ENCODE measurements around the gene RAPGEF2. TPM values are rescaled to one million over a fixed set of nuclear protein-coding genes. Genes with fewer than 3 reads are reported as not detected.

The RAPGEF2 gene
- total and polyA plus RNA-seq, 2 experiments from 2014 or later, result 10.2 to 63.1 TPM

DNA sequence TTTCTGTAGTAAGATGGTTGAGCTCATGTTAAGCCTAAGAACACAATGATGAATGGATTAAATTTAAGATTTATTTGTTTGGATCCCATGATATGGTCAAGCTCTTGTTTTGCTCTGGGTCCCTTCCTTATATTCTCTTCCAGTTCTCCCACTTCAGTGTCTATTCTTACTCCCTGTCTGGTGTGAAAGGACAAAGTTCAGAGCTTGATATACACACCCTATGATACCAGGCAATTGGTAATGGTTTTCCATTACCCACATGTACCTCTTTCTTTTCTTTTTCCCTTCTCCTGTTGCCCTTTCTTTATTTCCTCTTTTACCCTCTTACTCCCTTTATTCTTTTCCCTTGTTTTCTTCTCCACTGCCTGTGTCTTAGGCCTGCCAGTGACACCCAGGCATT is 223.6 kb downstream of the RAPGEF2 start:
- DNase-seq (ENCODE audit: low spot score), result no peak
- Histone ChIP-seq H2AFZ (no peak overlapping the region), H4K20me1 (replicated peaks; ENCODE audit: insufficient read depth) (no peaks in the 10 kb centered on the region), H3K79me2 (replicated peaks; ENCODE audit: insufficient read depth) (no peaks in the 10 kb centered on the region), H3F3A (replicated peaks; ENCODE audit: low read depth) (no peaks in the 10 kb centered on the region), H3K4me1 (ENCODE audit: insufficient read depth) (no peaks in the 10 kb centered on the region), H3K9me2 (ENCODE audit: insufficient read depth) (no peaks in the 10 kb centered on the region), H3K27me3 (ENCODE audit: insufficient read depth) (no peaks in the 10 kb centered on the region), H3K27ac (ENCODE audit: low read depth) (no peak overlapping the region), H3K4me2 (no peak overlapping the region), H3K4me3 (no peak overlapping the region), H3K36me3 (ENCODE audit: insufficient read depth) (peaks cover 6% of the 10 kb centered on the region; the same call in 1 of the 2 replicates)
- H3K36me3 Mint-ChIP-seq (ENCODE audit: low read depth), result peaks cover 27% of the 10 kb centered on the region
- TF ChIP-seq STAT1 (IDR thresholded peaks at IDR 0.05; ENCODE audit: unreplicated experiment), result no peak
- TF ChIP-seq EZH2 (IDR thresholded peaks at IDR 0.05; ENCODE audit: low read depth, unreplicated experiment), result no peak
- TF ChIP-seq ZNF331 (CRISPR knock-in tag; IDR thresholded peaks at IDR 0.05; ENCODE audit: low read depth), result no peak
- TF ChIP-seq CREB1 (CRISPR knock-in tag; IDR thresholded peaks at IDR 0.05; ENCODE audit: low read depth), result no peak
- TF ChIP-seq POLR2AphosphoS5 (IDR thresholded peaks at IDR 0.05; ENCODE audit: low read depth), result no peak
- TF ChIP-seq, protein P1, sequence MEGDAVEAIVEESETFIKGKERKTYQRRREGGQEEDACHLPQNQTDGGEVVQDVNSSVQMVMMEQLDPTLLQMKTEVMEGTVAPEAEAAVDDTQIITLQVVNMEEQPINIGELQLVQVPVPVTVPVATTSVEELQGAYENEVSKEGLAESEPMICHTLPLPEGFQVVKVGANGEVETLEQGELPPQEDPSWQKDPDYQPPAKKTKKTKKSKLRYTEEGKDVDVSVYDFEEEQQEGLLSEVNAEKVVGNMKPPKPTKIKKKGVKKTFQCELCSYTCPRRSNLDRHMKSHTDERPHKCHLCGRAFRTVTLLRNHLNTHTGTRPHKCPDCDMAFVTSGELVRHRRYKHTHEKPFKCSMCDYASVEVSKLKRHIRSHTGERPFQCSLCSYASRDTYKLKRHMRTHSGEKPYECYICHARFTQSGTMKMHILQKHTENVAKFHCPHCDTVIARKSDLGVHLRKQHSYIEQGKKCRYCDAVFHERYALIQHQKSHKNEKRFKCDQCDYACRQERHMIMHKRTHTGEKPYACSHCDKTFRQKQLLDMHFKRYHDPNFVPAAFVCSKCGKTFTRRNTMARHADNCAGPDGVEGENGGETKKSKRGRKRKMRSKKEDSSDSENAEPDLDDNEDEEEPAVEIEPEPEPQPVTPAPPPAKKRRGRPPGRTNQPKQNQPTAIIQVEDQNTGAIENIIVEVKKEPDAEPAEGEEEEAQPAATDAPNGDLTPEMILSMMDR (conservative IDR thresholded peaks at IDR 0.05; ENCODE audit: low read depth in 2 of 2), result no peak
- no peak for TF ChIP-seq ZNF114 (CRISPR knock-in tag; IDR thresholded peaks at IDR 0.05)
- TF ChIP-seq NANOG (IDR thresholded peaks at IDR 0.05; ENCODE audit: borderline replicate concordance), result no peak
- TF ChIP-seq, protein P2, sequence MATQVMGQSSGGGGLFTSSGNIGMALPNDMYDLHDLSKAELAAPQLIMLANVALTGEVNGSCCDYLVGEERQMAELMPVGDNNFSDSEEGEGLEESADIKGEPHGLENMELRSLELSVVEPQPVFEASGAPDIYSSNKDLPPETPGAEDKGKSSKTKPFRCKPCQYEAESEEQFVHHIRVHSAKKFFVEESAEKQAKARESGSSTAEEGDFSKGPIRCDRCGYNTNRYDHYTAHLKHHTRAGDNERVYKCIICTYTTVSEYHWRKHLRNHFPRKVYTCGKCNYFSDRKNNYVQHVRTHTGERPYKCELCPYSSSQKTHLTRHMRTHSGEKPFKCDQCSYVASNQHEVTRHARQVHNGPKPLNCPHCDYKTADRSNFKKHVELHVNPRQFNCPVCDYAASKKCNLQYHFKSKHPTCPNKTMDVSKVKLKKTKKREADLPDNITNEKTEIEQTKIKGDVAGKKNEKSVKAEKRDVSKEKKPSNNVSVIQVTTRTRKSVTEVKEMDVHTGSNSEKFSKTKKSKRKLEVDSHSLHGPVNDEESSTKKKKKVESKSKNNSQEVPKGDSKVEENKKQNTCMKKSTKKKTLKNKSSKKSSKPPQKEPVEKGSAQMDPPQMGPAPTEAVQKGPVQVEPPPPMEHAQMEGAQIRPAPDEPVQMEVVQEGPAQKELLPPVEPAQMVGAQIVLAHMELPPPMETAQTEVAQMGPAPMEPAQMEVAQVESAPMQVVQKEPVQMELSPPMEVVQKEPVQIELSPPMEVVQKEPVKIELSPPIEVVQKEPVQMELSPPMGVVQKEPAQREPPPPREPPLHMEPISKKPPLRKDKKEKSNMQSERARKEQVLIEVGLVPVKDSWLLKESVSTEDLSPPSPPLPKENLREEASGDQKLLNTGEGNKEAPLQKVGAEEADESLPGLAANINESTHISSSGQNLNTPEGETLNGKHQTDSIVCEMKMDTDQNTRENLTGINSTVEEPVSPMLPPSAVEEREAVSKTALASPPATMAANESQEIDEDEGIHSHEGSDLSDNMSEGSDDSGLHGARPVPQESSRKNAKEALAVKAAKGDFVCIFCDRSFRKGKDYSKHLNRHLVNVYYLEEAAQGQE (IDR thresholded peaks at IDR 0.05; ENCODE audit: unreplicated experiment), result no peak
- TF ChIP-seq, protein P3, sequence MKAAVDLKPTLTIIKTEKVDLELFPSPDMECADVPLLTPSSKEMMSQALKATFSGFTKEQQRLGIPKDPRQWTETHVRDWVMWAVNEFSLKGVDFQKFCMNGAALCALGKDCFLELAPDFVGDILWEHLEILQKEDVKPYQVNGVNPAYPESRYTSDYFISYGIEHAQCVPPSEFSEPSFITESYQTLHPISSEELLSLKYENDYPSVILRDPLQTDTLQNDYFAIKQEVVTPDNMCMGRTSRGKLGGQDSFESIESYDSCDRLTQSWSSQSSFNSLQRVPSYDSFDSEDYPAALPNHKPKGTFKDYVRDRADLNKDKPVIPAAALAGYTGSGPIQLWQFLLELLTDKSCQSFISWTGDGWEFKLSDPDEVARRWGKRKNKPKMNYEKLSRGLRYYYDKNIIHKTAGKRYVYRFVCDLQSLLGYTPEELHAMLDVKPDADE (IDR thresholded peaks at IDR 0.05), result no peak
- no peak for TF ChIP-seq JUNB (IDR thresholded peaks at IDR 0.05; ENCODE audit: unreplicated experiment)
- TF ChIP-seq EZH2phosphoT487 (IDR thresholded peaks at IDR 0.05; ENCODE audit: unreplicated experiment), result no peak
- TF ChIP-seq, protein P4, sequence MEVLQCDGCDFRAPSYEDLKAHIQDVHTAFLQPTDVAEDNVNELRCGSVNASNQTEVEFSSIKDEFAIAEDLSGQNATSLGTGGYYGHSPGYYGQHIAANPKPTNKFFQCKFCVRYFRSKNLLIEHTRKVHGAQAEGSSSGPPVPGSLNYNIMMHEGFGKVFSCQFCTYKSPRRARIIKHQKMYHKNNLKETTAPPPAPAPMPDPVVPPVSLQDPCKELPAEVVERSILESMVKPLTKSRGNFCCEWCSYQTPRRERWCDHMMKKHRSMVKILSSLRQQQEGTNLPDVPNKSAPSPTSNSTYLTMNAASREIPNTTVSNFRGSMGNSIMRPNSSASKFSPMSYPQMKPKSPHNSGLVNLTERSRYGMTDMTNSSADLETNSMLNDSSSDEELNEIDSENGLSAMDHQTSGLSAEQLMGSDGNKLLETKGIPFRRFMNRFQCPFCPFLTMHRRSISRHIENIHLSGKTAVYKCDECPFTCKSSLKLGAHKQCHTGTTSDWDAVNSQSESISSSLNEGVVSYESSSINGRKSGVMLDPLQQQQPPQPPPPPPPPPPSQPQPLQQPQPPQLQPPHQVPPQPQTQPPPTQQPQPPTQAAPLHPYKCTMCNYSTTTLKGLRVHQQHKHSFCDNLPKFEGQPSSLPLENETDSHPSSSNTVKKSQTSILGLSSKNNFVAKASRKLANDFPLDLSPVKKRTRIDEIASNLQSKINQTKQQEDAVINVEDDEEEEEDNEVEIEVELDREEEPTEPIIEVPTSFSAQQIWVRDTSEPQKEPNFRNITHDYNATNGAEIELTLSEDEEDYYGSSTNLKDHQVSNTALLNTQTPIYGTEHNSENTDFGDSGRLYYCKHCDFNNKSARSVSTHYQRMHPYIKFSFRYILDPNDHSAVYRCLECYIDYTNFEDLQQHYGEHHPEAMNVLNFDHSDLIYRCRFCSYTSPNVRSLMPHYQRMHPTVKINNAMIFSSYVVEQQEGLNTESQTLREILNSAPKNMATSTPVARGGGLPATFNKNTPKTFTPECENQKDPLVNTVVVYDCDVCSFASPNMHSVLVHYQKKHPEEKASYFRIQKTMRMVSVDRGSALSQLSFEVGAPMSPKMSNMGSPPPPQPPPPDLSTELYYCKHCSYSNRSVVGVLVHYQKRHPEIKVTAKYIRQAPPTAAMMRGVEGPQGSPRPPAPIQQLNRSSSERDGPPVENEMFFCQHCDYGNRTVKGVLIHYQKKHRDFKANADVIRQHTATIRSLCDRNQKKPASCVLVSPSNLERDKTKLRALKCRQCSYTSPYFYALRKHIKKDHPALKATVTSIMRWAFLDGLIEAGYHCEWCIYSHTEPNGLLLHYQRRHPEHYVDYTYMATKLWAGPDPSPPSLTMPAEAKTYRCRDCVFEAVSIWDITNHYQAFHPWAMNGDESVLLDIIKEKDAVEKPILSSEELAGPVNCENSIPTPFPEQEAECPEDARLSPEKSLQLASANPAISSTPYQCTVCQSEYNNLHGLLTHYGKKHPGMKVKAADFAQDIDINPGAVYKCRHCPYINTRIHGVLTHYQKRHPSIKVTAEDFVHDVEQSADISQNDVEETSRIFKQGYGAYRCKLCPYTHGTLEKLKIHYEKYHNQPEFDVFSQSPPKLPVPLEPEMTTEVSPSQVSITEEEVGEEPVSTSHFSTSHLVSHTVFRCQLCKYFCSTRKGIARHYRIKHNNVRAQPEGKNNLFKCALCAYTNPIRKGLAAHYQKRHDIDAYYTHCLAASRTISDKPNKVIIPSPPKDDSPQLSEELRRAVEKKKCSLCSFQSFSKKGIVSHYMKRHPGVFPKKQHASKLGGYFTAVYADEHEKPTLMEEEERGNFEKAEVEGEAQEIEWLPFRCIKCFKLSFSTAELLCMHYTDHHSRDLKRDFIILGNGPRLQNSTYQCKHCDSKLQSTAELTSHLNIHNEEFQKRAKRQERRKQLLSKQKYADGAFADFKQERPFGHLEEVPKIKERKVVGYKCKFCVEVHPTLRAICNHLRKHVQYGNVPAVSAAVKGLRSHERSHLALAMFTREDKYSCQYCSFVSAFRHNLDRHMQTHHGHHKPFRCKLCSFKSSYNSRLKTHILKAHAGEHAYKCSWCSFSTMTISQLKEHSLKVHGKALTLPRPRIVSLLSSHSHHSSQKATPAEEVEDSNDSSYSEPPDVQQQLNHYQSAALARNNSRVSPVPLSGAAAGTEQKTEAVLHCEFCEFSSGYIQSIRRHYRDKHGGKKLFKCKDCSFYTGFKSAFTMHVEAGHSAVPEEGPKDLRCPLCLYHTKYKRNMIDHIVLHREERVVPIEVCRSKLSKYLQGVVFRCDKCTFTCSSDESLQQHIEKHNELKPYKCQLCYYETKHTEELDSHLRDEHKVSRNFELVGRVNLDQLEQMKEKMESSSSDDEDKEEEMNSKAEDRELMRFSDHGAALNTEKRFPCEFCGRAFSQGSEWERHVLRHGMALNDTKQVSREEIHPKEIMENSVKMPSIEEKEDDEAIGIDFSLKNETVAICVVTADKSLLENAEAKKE (CRISPR knock-in tag; IDR thresholded peaks at IDR 0.05), result no peak
- no peak overlapping the region for H3K27ac Mint-ChIP-seq
- H3K9me3 Mint-ChIP-seq, result no peaks in the 10 kb centered on the region
- H3K4me1 Mint-ChIP-seq, result no peaks in the 10 kb centered on the region
- no peaks in the 10 kb centered on the region for H3K27me3 Mint-ChIP-seq (ENCODE audit: insufficient read depth, low read depth, poor library complexity)
- no peak overlapping the region for H3K4me3 Mint-ChIP-seq
- no peak for ATAC-seq
